ENCODE results near the gene KDM4C. TPM values are rescaled to one million over a fixed set of nuclear protein-coding genes. Genes with fewer than 3 reads are reported as not detected.

KDM4C gene
- total RNA-seq, 5 donors from 2014 or later (not counting 1 experiment from before 2014, with no cell fraction given) = 66.4 to 107 (median 76.0) TPM

DNA sequence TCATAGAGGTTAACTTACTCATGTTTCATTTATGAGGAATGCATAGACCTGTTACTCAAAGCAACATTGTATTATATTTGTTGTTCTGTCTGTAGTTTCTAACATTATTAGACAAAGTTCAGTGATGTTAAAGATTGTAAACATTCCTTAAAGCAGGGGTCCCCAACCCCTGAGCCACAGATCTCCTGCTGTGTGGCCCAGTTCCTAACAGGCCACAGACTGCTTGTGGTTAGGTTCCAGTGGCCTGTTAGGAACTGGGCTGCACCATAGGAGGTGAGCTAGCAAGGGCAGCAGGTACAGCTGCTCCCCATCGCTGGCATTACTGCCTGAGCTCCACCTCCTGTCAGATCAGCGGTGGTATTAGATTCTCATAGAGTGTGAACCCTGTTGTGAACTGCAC lies 181.1 kb downstream of the KDM4C start:
- Mint-ChIP-seq H3K9me3 (no peaks in the 10 kb centered on the region), H3K36me3 (peaks cover 20% of the 10 kb centered on the region), H3K27me3 (no peaks in the 10 kb centered on the region), H3K27ac (no peak overlapping the region), H3K4me1 (peaks cover 33 to 48% (median 36%) of the 10 kb centered on the region in 3 donors), H3K4me3 (no peak overlapping the region)
- peaks cover 0 to 3% of the 10 kb centered on the region in 2 donors for H3K36me3 ChIP-seq (ENCODE audit: control insufficient read depth in 2 of 2, extremely low read depth in 1 of 2, insufficient read depth in 1 of 2, low read length in 1 of 2)
- 100% methylated on average over 2 of the region's 2 CpGs for WGBS (ENCODE audit: insufficient coverage)
- H3K27me3 ChIP-seq (replicated peaks in 1 of 2; ENCODE audit: control insufficient read depth in 2 of 2, extremely low read depth in 1 of 2, insufficient read depth in 2 of 2, low read length in 1 of 2) = no peaks in the 10 kb centered on the region
- no peak for DNase-seq
- ChIA-PET POLR2A (no interaction called here), CTCF (no interaction called here)
- no peak for ATAC-seq (replicated peaks in 1 of 4)
- H3K4me3 ChIP-seq (ENCODE audit: control insufficient read depth in 1 of 2, extremely low read depth in 1 of 2, low read length in 1 of 2) = no peak overlapping the region
- no peaks in the 10 kb centered on the region for H3K4me1 ChIP-seq (ENCODE audit: control insufficient read depth in 1 of 2, extremely low read depth in 1 of 2, insufficient read depth in 2 of 2, low read length in 2 of 2)
- no peak overlapping the region for H3K27ac ChIP-seq (ENCODE audit: low read length)
- no peaks in the 10 kb centered on the region for H3K9me3 ChIP-seq

DNA sequence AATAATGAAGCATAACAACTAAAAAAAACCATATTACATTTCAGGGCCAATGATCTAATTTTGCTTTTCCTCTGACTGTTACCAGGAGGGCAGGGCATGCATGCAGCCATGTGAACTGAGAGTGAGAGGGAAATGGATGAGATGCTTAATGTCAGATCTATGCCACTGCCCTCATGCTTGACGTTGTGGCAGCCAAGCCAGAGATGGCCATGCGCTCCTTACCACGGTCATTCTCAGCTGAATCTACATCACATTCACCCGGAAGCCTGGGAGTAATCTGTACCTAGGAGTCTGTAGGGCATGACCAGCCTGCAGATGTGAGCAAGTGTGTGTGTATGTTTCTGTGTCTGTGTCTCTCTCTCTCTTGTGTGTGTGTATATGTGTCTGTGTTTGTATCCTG lies 183.7 kb downstream of the KDM4C start:
- ChIA-PET CTCF (interaction anchor here in 1 of 2 donors (0.6 kb wide), 1 partner anchor 1128 kb away, joined by 3 read pairs; no protein-coding TSS in a partner anchor), POLR2A (no interaction called here)
- Histone ChIP-seq H3K4me1 (ENCODE audit: control insufficient read depth in 1 of 2, extremely low read depth in 1 of 2, insufficient read depth in 2 of 2, low read length in 2 of 2) (no peaks in the 10 kb centered on the region), H3K9me3 (no peaks in the 10 kb centered on the region), H3K27ac (ENCODE audit: low read length) (no peak overlapping the region), H3K27me3 (replicated peaks in 1 of 2; ENCODE audit: control insufficient read depth in 2 of 2, extremely low read depth in 1 of 2, insufficient read depth in 2 of 2, low read length in 1 of 2) (no peaks in the 10 kb centered on the region), H3K36me3 (ENCODE audit: control insufficient read depth in 2 of 2, extremely low read depth in 1 of 2, insufficient read depth in 1 of 2, low read length in 1 of 2) (peaks cover 0 to 3% of the 10 kb centered on the region in 2 donors), H3K4me3 (ENCODE audit: control insufficient read depth in 1 of 2, extremely low read depth in 1 of 2, low read length in 1 of 2) (no peak overlapping the region)
- DNase-seq = no peak
- no peak for ATAC-seq (replicated peaks in 1 of 4)
- H3K27me3 Mint-ChIP-seq = no peaks in the 10 kb centered on the region
- no CpG with 5 or more reads among the region's 4 CpGs for WGBS (ENCODE audit: insufficient coverage)
- H3K4me1 Mint-ChIP-seq = peaks cover 45 to 55% (median 48%) of the 10 kb centered on the region in 3 donors
- H3K27ac Mint-ChIP-seq = no peak overlapping the region
- H3K36me3 Mint-ChIP-seq = peaks cover 26% of the 10 kb centered on the region
- no peak overlapping the region for H3K4me3 Mint-ChIP-seq
- H3K9me3 Mint-ChIP-seq = no peaks in the 10 kb centered on the region

DNA sequence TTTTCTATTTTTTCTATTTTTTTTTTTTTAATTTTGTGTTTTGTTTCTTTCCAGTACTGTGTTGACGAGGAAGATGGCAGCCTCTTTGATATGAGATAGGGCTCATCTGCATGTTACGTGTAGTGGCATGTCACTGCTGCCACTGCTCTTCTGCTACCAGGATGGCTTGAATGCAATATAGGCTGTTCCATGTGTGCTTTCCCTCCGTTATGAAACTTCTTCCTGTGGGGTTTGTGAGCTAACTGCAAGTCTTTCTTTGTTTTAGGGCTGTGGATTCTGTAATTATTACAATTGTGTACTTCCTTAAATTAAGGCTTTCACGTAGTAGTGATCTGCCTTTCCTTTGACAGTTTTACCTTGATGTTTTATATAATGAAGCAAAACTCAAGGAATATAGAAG lies 184.6 kb downstream of the KDM4C start:
- H3K4me1 ChIP-seq (ENCODE audit: control insufficient read depth in 1 of 2, extremely low read depth in 1 of 2, insufficient read depth in 2 of 2, low read length in 2 of 2) = no peaks in the 10 kb centered on the region
- peaks cover 26% of the 10 kb centered on the region for H3K36me3 Mint-ChIP-seq
- peaks cover 42 to 52% (median 48%) of the 10 kb centered on the region in 3 donors for H3K4me1 Mint-ChIP-seq
- H3K4me3 ChIP-seq (ENCODE audit: control insufficient read depth in 1 of 2, extremely low read depth in 1 of 2, low read length in 1 of 2) = no peak overlapping the region
- H3K27me3 Mint-ChIP-seq = no peaks in the 10 kb centered on the region
- no peaks in the 10 kb centered on the region for H3K9me3 ChIP-seq
- 100% methylated on average over 2 of the region's 4 CpGs for WGBS (ENCODE audit: insufficient coverage)
- H3K36me3 ChIP-seq (ENCODE audit: control insufficient read depth in 2 of 2, extremely low read depth in 1 of 2, insufficient read depth in 1 of 2, low read length in 1 of 2) = peaks cover 0 to 3% of the 10 kb centered on the region in 2 donors
- H3K27ac Mint-ChIP-seq = no peak overlapping the region
- H3K27me3 ChIP-seq (replicated peaks in 1 of 2; ENCODE audit: control insufficient read depth in 2 of 2, extremely low read depth in 1 of 2, insufficient read depth in 2 of 2, low read length in 1 of 2) = no peaks in the 10 kb centered on the region
- no peak overlapping the region for H3K4me3 Mint-ChIP-seq
- H3K27ac ChIP-seq (ENCODE audit: low read length) = no peak overlapping the region
- DNase-seq (no peak), ATAC-seq (replicated peaks in 1 of 4) (no peak)
- no peaks in the 10 kb centered on the region for H3K9me3 Mint-ChIP-seq
- ChIA-PET POLR2A (no interaction called here), CTCF (no interaction called here)

DNA sequence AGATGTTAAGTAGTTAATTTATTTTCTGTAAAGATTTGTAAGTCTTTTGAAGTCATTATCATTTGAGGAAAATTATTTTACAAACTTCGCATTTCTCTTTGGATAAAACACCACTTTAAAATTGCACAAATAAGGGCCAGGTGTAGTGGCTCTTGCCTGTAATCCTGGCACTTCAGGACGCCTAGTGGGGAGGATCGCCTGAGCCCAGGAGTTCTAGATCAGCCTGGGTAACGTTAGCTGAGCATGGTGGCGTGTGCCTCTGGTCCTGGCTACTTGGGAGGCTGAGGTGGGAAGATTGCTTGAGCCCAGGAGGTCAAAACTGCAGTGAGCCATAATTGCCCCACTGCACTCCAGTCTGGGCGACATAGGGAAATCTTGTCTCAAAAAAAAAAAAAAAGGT lies 185.5 kb downstream of the KDM4C start:
- Mint-ChIP-seq H3K9me3 (no peaks in the 10 kb centered on the region), H3K4me1 (peaks cover 47 to 55% (median 48%) of the 10 kb centered on the region in 3 donors), H3K27ac (no peak overlapping the region), H3K36me3 (peaks cover 32% of the 10 kb centered on the region), H3K27me3 (no peaks in the 10 kb centered on the region), H3K4me3 (no peak overlapping the region)
- H3K36me3 ChIP-seq (ENCODE audit: control insufficient read depth in 2 of 2, extremely low read depth in 1 of 2, insufficient read depth in 1 of 2, low read length in 1 of 2) = peaks cover 0 to 3% of the 10 kb centered on the region in 2 donors
- DNase-seq = no peak
- H3K27ac ChIP-seq (ENCODE audit: low read length) = no peak overlapping the region
- no peak for ATAC-seq (replicated peaks in 1 of 4)
- ChIA-PET POLR2A (no interaction called here), CTCF (interaction anchor here in 1 of 2 donors (0.7 kb wide), 1 partner anchor 11 kb away, joined by 3 read pairs; no protein-coding TSS in a partner anchor)
- no peaks in the 10 kb centered on the region for H3K27me3 ChIP-seq (replicated peaks in 1 of 2; ENCODE audit: control insufficient read depth in 2 of 2, extremely low read depth in 1 of 2, insufficient read depth in 2 of 2, low read length in 1 of 2)
- no peak overlapping the region for H3K4me3 ChIP-seq (ENCODE audit: control insufficient read depth in 1 of 2, extremely low read depth in 1 of 2, low read length in 1 of 2)
- H3K9me3 ChIP-seq = no peaks in the 10 kb centered on the region
- H3K4me1 ChIP-seq (ENCODE audit: control insufficient read depth in 1 of 2, extremely low read depth in 1 of 2, insufficient read depth in 2 of 2, low read length in 2 of 2) = no peaks in the 10 kb centered on the region
- 87% methylated on average over 3 of the region's 6 CpGs for WGBS (ENCODE audit: insufficient coverage)

DNA sequence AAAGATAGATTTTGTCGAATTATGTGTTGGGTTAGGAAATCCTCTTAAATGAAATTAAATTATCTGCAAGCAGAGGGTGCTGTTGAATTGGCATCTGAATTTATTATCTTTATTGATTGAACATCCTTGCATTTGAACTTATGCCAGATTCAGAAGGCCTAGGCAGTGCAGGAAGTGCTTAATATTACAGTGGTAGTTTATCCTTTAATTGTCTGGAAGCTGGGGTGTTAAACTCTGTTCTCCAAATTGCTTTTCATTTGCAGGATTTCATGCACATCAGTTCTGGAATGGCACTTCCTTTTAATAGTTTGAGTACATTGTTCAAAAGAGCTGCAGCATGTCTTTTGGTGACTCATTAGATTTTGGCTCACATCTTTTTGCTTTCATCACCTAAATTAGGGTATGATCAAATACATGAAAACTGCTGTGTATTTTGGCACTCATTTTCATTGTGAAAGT lies 186.3 kb downstream of the KDM4C start:
- H3K36me3 ChIP-seq (ENCODE audit: control insufficient read depth in 2 of 2, extremely low read depth in 1 of 2, insufficient read depth in 1 of 2, low read length in 1 of 2) = peaks cover 0 to 3% of the 10 kb centered on the region in 2 donors
- Mint-ChIP-seq H3K9me3 (no peaks in the 10 kb centered on the region), H3K27ac (no peak overlapping the region), H3K36me3 (peaks cover 31% of the 10 kb centered on the region), H3K27me3 (no peaks in the 10 kb centered on the region), H3K4me3 (no peak overlapping the region), H3K4me1 (peaks cover 45 to 51% (median 48%) of the 10 kb centered on the region in 3 donors)
- no peak overlapping the region for H3K4me3 ChIP-seq (ENCODE audit: control insufficient read depth in 1 of 2, extremely low read depth in 1 of 2, low read length in 1 of 2)
- ChIA-PET CTCF (interaction anchor here in 1 of 2 donors (0.7 kb wide), 1 partner anchor 10 kb away, joined by 3 read pairs; no protein-coding TSS in a partner anchor), POLR2A (interaction anchor here (0.6 to 0.8 kb wide), 2 partner anchors 95 to 101 kb away, joined by 3 to 8 read pairs; no protein-coding TSS in a partner anchor)
- H3K4me1 ChIP-seq (ENCODE audit: control insufficient read depth in 1 of 2, extremely low read depth in 1 of 2, insufficient read depth in 2 of 2, low read length in 2 of 2) = no peaks in the 10 kb centered on the region
- H3K27me3 ChIP-seq (replicated peaks in 1 of 2; ENCODE audit: control insufficient read depth in 2 of 2, extremely low read depth in 1 of 2, insufficient read depth in 2 of 2, low read length in 1 of 2) = no peaks in the 10 kb centered on the region
- no peaks in the 10 kb centered on the region for H3K9me3 ChIP-seq
- no CpG with 5 or more reads among the region's 1 CpG for WGBS (ENCODE audit: insufficient coverage)
- DNase-seq (no peak), ATAC-seq (replicated peaks in 1 of 4) (no peak)
- H3K27ac ChIP-seq (ENCODE audit: low read length) = no peak overlapping the region

DNA sequence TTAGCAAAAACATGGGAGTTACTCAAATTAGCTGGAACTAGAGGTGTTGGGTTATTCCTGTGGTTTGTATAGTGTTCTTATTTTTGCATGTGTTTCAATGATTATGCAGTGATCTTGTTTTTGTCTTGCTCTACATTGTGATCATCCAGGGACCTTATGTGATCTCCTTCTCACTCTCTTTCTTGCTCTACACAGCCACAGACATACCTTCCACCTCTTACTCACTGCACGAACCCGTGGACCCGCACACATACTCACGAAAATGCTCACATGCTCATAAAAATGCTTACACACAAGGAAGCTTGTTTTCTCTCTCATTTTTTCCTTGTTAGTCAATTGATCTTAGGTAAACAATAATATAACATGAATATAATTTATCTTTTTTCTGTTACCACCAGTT lies 187.1 kb downstream of the KDM4C start:
- POLR2A ChIA-PET = interaction anchor here (0.6 to 0.8 kb wide), 2 partner anchors 95 to 101 kb away, joined by 3 to 8 read pairs; no protein-coding TSS in a partner anchor
- no peak for DNase-seq
- H3K4me1 Mint-ChIP-seq = peaks cover 45 to 52% (median 49%) of the 10 kb centered on the region in 3 donors
- H3K27ac ChIP-seq (ENCODE audit: low read length) = no peak overlapping the region
- H3K4me1 ChIP-seq (ENCODE audit: control insufficient read depth in 1 of 2, extremely low read depth in 1 of 2, insufficient read depth in 2 of 2, low read length in 2 of 2) = no peaks in the 10 kb centered on the region
- no peak for ATAC-seq (replicated peaks in 1 of 4)
- no peaks in the 10 kb centered on the region for H3K9me3 ChIP-seq
- CTCF ChIA-PET = no interaction called here
- no peak overlapping the region for H3K4me3 Mint-ChIP-seq
- peak overlapping the region in 1 of 2 donors; percentile 49 for H3K27ac Mint-ChIP-seq
- H3K4me3 ChIP-seq (ENCODE audit: control insufficient read depth in 1 of 2, extremely low read depth in 1 of 2, low read length in 1 of 2) = no peak overlapping the region
- H3K9me3 Mint-ChIP-seq = no peaks in the 10 kb centered on the region
- peaks cover 0 to 3% of the 10 kb centered on the region in 2 donors for H3K36me3 ChIP-seq (ENCODE audit: control insufficient read depth in 2 of 2, extremely low read depth in 1 of 2, insufficient read depth in 1 of 2, low read length in 1 of 2)
- H3K36me3 Mint-ChIP-seq = peaks cover 34% of the 10 kb centered on the region
- no peaks in the 10 kb centered on the region for H3K27me3 Mint-ChIP-seq
- H3K27me3 ChIP-seq (replicated peaks in 1 of 2; ENCODE audit: control insufficient read depth in 2 of 2, extremely low read depth in 1 of 2, insufficient read depth in 2 of 2, low read length in 1 of 2) = no peaks in the 10 kb centered on the region
- 94% methylated on average over 3 of the region's 4 CpGs for WGBS (ENCODE audit: insufficient coverage)

Measured in T-cell (primary cell).